ENCODE results near the gene SHROOM1. TPM values are rescaled to one million over a fixed set of nuclear protein-coding genes. Genes with fewer than 3 reads are reported as not detected.
A peak's percentile ranks its signal among the peaks of the same experiment; 100 is the strongest.
"Not testable (repeated sequence)": the region's sequence is repeated elsewhere in the genome, so short reads cannot be mapped to it uniquely, and the experiment has no call there.

Gene SHROOM1
- total RNA-seq, 1 donor from 2014 or later: 4.5 TPM

DNA sequence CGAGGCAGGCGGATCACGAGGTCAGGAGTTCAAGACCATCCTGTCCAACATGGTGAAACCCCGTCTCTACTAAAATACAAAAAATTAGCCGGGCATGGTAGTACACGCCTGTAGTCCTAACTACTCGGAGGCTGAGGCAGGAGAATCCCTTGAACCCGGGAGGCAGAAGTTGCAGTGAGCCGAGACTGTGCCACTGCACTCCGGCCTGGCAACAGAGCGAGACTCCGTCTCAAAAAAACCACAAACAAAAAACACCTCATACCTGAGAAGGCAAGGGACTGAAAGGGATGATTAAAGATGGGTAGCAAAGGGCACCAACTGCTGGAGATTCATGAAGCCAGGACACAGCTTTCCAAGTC, 23.7 kb downstream of the SHROOM1 start:
- not testable (repeated sequence) for DNase-seq (ENCODE audit: low read depth)

DNA sequence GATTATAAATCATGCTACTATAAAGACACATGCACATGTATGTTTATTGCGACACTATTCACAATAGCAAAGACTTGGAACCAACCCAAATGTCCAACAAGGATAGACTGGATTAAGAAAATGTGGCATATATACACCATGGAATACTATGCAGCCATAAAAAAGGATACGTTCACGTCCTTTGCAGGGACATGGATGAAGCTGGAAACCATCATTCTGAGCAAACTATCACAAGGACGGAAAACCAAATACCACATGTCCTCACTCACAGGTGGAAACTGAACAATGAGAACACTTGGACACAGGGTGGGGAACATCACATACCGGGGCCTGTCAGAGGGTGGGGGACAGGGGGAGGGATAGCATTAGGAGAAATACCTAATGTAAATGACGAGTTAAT, 24.6 kb downstream of the SHROOM1 start:
- DNase-seq (ENCODE audit: low read depth): not testable (repeated sequence)

DNA sequence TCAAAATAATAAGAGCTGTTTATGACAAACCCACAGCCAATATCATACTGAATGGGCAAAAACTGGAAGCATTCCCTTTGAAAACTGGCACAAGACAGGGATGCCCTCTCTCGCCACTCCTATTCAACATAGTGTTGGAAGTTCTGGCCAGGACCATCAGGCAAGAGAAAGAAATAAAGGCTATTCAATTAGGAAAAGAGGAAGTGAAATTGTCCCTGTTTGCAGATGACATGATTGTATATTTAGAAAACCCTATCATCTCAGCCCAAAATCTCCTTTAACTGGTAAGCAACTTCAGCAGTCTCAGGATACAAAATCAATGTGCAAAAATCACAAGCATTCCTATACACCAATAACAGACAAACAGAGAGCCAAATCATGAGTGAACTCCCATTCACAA, 26.2 kb downstream of the SHROOM1 start:
- not testable (repeated sequence) for DNase-seq (ENCODE audit: low read depth)

GRCh38 chr5:132802685-132803066, 27.8 kb downstream of the SHROOM1 start:
- DNase-seq (ENCODE audit: low read depth): not testable (repeated sequence)

GRCh38 chr5:132802044-132802684, 28.3 kb downstream of the SHROOM1 start:
- no peak for DNase-seq (ENCODE audit: low read depth)

- no peak for DNase-seq (ENCODE audit: low read depth)
Observed at GRCh38 chr5:132800545-132800944, 29.9 kb downstream of the SHROOM1 start.

DNA sequence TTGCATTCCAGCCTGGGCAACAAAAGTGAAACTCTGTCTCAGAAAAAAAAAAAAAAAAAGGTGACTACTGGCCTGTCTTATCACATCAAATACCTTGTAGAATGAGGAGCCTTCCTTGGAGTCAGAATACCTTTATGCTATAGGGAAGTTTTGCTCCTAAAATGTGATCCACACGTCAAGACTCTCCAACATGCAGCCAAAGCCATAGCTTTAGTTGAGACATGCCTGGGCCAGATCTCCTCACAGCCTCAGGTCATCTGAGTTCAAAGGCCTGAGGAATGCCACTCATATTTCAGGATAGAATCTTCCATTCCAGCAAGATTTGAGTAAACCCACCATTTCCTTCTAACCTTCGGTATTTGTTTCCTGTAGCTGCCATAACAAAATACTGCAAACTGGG, 31.1 kb downstream of the SHROOM1 start:
- DNase-seq (ENCODE audit: low read depth): no peak

DNA sequence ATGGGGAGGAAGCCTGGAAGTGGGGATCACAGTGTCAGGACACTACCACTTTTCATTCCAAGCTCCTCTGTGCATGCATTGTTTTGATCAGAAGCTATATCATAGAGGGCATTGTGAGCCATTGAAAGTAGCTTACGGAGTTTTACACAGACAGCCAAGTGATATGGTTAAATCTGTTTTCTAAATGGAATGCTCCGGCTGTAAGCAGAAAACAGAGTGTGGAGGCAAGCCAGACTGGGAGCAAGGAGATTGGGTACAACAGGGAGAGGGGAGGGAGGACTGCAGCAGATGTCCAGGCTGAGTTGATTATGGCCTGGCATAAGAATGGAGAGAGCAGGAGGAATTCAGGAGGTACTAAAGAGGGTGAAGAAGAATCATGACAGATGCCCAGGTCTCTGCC, 32.8 kb downstream of the SHROOM1 start:
- no peak for DNase-seq (ENCODE audit: low read depth)

DNA sequence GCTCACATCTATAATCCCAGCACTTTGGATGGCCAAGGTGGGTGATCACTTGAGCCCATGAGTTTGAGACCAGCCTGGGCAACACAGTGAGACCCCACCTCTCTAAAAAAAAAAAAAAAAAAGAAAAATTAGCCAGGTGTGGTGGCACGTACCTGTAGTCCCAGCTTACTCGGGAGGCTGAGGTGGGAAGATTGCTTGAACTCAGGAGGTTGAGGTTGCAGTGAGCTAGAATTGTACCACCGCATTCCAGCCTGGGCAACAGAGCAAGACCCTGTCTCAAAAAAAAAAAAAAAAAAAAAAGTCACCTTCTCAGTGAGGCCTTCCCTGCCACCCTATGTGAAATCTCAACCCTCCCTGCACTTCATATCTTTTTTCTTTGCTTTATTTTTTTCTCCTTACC, 39.4 kb downstream of the SHROOM1 start:
- no peak for DNase-seq (ENCODE audit: low read depth)

DNA sequence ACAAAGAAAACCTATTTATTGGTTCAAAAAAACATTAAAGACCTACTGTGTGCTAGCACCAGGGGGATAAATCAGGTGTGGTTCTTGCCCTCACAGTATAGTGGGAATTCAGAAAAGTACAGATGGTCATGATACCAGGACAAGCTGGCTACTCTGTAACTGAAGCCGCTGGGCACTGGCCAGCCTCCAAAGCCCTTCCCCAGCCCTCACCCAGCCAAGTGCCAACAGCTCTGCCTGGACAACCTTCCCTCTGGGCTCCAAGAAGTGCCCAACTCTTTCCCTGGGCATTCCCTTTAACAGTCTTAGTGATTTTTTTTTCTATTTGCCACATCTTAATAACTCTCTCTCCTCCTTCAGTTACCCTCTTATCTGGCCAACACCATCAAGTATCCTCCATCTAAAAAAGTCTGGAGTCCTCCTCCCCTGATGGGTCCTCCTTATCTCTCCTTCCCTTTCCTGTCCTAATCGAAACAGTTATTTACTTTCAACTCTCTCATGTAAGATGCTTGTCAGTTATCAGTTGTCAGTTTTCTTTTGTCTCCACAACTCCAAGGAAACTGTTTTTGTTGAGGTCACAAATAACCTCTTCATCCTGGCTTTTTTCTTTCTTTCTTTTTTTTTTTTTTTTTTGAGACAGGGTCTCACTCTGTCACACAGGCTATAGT, 40.1 kb downstream of the SHROOM1 start:
- DNase-seq (ENCODE audit: low read depth): peak; percentile 65

DNA sequence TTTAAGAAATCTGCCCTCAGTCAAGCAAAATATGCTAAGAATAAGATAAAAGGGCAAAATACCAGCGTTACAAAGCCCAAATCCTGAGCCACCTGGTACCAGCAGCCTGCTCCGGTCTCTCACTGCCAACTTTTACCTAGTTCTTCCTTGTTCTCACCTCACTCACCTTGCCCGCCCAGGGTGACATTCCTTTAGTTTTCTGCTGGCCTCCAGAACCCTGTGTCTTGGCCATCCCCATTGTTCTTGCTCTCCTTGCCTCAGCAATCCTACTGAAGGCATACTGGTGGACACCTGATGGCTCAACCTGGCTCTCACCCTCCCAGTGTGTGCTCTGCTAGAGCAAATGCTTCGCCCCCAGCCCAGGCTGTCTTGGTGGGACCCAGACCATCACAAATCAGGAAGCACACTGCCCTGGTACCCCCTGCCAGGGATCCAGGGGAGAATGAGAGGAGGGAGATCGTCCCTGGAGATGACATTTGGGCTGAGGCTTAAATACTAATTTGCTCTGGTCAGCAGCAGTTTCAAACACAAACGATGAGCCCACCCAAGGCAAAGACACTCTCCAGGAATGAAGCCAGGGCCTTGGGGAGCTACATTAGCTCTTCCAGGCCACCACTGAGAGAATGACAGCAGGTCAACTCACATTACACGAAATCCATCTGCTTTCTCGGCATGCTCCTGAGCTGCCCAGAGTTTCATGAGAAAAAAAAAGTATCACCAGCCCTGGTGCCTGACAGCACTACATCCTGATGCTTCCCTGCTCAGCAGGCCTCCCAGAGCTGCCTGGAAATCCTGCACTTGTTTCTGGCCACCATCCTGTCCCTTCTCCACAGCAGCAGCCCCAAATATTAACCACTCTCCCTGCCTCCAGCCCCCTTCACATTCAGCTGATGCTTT, 41.2 kb downstream of the SHROOM1 start:
- DNase-seq (ENCODE audit: low read depth): no peak

GRCh38 chr5:132788508-132788907, 41.9 kb downstream of the SHROOM1 start:
- no peak for DNase-seq (ENCODE audit: low read depth)

DNA sequence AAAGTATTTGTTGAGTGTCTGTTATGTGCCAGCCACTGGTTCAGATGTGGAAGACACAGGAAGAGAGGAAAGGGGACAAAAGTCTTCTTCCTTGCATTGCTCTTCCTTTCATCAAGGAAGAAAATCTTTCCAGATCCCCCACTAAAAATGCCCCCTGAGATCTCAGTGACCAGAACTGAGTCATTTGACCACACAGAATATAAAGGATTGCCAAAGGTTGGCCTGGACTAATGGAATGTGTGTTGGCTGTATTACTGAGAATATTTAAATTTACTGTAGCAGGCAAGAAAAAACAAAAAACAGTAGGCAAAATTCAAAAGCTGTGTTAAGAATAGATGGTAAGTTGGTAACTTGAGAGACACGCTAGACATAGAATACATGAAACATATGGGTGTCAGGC, 43.4 kb downstream of the SHROOM1 start:
- DNase-seq (ENCODE audit: low read depth): peak; percentile 39

GRCh38 chr5:132785864-132786263, 44.6 kb downstream of the SHROOM1 start:
- DNase-seq (ENCODE audit: low read depth): no peak

DNA sequence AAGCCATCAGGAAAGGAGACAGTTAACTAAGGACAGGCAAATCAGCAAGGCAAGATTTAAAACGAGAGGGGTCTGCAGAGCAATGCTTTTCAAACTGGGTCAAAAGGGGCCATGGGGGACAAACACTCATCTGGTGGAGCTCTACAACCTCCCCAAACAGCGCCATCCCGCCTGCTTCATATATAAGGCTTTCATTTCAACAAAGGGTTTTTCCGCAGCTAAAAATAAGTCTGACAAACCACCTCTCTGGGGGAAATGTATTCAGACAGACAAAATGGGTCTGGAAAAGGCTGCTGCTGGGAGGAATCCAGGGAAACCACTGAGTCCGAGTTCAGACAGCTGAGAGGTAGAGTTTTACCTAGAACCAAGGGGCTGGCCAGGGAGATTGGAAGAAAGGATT, 45.1 kb downstream of the SHROOM1 start:
- DNase-seq (ENCODE audit: low read depth): no peak

GRCh38 chr5:132782101-132782500, 48.3 kb downstream of the SHROOM1 start:
- DNase-seq (ENCODE audit: low read depth): peak; percentile 46

DNA sequence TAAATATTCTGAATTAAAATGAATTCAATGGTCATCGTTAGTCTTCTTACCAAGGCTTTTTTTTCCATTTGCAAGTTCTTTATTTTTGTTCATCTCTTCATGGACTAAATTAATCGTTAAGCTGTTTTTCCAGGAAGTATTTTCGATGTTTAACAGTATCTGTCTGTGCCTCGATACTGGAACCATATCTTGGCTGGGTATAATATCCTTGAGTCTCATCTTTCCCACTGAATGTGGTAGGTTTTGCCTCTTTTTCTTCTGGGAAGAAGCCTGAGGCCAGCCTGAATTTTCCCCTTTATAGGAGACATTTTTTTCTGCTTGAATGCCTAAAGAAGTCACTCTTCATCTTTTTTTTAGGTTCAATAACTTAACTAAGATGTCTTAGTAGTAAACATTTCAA, 49.4 kb downstream of the SHROOM1 start:
- DNase-seq (ENCODE audit: low read depth): no peak

GRCh38 chr5:132780577-132780976, 49.9 kb downstream of the SHROOM1 start:
- no peak for DNase-seq (ENCODE audit: low read depth)

DNA sequence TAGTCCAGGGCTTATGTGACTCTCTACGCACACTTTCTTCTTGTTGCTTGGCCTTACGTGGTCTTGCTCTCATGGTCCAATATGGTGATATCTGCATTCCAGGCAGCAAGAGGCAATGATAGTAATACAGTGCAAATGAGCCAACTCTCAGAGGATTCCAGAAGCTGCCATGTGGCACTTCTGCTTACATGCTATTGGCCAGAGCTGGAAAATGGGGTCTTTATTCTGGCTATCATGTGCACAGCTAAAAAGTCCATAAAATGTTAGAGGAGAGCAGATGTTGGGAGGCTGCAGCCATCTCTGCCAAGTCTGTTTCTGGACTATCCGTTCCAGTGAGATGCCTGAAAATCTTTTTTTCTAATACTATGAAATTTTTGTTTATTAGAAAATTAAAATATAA, 50.5 kb downstream of the SHROOM1 start:
- DNase-seq (ENCODE audit: low read depth): no peak

GRCh38 chr5:132778856-132779255, 51.6 kb downstream of the SHROOM1 start:
- no peak for DNase-seq (ENCODE audit: low read depth)

- no peak for DNase-seq (ENCODE audit: low read depth)
Observed at GRCh38 chr5:132778129-132778528, 52.3 kb downstream of the SHROOM1 start.

DNA sequence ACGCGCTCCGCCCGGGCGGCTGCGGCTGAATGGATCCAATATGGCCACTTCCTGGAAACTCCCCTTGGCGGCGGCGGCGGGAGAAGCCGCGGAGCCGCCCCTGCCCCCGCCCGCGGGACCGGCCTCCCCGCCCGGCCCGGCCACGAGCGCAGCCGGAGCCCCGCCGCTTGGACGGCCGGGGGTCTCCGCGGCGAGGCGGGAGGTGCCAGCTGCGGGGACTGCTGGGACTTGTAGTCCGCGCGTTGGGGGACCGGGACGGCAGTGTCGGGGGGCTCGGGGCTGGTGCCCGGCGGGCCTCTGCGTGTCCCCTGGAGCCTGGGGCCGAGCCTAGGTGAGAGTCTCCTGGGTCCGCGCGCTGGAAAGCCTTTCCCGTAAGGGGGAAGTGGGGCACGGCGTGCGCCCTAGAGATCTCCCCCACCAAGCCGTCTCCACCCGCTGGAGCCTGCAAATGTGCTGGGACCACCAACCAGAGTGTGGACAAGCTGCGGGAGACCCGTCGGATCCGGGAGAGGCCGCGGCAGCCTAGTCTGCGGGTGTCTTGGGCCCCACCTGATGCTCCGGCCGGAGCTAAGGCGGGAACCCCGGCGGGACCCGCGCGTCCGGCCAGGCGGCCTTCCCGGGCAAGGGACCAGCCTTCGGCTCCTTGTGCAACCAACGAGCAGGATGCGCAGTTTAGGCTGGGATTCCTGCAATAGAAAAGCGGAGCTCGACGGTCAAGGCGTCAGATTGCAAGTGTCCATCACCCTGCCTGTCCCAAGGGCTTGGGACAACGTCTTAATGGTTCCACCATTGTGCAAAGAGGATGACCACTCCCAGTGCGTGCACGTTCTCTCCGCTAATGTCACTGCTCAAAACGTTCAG, 53.0 kb downstream of the SHROOM1 start, which contains the start of gene SEPTIN8:
Gene SEPTIN8, minus strand, starts transcription at position 31 of the 861 bp plus-strand sequence. CDS start 102 bp downstream, outside the sequence.
- no peak for DNase-seq (ENCODE audit: low read depth)

Measured in renal cortical epithelial cell (primary cell).